Erythroblast (primary cell): ENCODE data around the gene TMEM214.

Experiments used
- GATA1 ChIP-seq: IDR thresholded peaks from 2 replicates; pipeline ENCODE4 v1.6.1; 2011; ENCODE audit warnings: low read depth, mild to moderate bottlenecking, control low read depth, low read length, moderate library complexity
- POLR2A ChIP-seq: IDR thresholded peaks from 2 replicates; pipeline ENCODE4 v1.6.1; 2011; ENCODE audit warnings: mild to moderate bottlenecking, low read length

GRCh38 chr2:27073782-27074181 is 41.0 kb downstream of the TMEM214 start:
- TF ChIP-seq POLR2A: no peak
- TF ChIP-seq GATA1: no peak
